ENCODE results near the gene CCNF.

The CCNF gene

GRCh38 chr16:2459647-2460390 is 30.6 kb downstream of the CCNF start, which contains the start of gene TEDC2:
TSS of gene TEDC2 (plus strand) at chr16:2460109. CDS start at chr16:2460145, 36 bp downstream.
- no peaks in the 10 kb centered on the region for H3K9me3 ChIP-seq (replicated peaks; ENCODE audit: low read length)
- peak within 1 kb of the TSS; percentile 72 for H3K4me3 ChIP-seq (ENCODE audit: low read length)
- peaks cover 14% of the 10 kb centered on the region for H3K4me1 ChIP-seq (ENCODE audit: control insufficient read depth, insufficient read depth, low read length)
- peak within 1 kb of the TSS; percentile 72 for H3K9ac ChIP-seq (ENCODE audit: low read depth, low read length)
- H3K4me2 ChIP-seq (ENCODE audit: low read length) = peak within 1 kb of the TSS; percentile 89
- H3K27me3 ChIP-seq (ENCODE audit: control insufficient read depth, insufficient read depth, low read length) = no peaks in the 10 kb centered on the region
- H3K36me3 ChIP-seq (ENCODE audit: insufficient read depth, low read length) = peaks cover 20% of the 10 kb centered on the region

DNA sequence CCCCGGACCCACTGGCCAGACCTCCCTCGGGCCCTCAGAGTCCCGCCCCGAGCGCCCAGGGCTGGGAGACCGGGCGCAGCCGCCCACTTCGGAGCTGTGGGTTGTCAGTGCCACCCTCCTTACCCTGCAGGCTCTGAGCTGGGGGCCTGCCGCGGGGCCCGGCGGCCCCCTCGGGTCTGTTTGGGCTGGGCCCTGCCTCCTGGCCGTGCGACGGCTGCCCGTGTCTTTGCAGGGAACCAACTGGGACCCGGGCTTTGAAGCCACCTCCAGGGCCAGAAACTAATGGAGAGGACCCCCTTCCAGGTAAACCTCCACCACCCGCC is 31.1 kb downstream of the CCNF start:
- Histone ChIP-seq H3K4me1 (ENCODE audit: control insufficient read depth, insufficient read depth, low read length) (peaks cover 14% of the 10 kb centered on the region), H3K27me3 (ENCODE audit: control insufficient read depth, insufficient read depth, low read length) (no peaks in the 10 kb centered on the region), H3K4me3 (ENCODE audit: low read length) (peak overlapping the region; percentile 72), H3K9me3 (replicated peaks; ENCODE audit: low read length) (no peaks in the 10 kb centered on the region), H3K36me3 (ENCODE audit: insufficient read depth, low read length) (peaks cover 20% of the 10 kb centered on the region), H3K4me2 (ENCODE audit: low read length) (peak overlapping the region; percentile 89), H3K9ac (ENCODE audit: low read depth, low read length) (peak overlapping the region; percentile 72)

GRCh38 chr16:2460916-2461315 is 31.7 kb downstream of the CCNF start:
- Histone ChIP-seq H3K27me3 (ENCODE audit: control insufficient read depth, insufficient read depth, low read length) (no peaks in the 10 kb centered on the region), H3K4me1 (ENCODE audit: control insufficient read depth, insufficient read depth, low read length) (peaks cover 14% of the 10 kb centered on the region), H3K9me3 (replicated peaks; ENCODE audit: low read length) (no peaks in the 10 kb centered on the region), H3K36me3 (ENCODE audit: insufficient read depth, low read length) (peaks cover 16% of the 10 kb centered on the region), H3K4me2 (ENCODE audit: low read length) (peak overlapping the region; percentile 89), H3K9ac (ENCODE audit: low read depth, low read length) (peak overlapping the region; percentile 72), H3K4me3 (ENCODE audit: low read length) (peak overlapping the region; percentile 72)

GRCh38 chr16:2462031-2462866 is 33.0 kb downstream of the CCNF start:
- Histone ChIP-seq H3K9me3 (replicated peaks; ENCODE audit: low read length) (no peaks in the 10 kb centered on the region), H3K4me3 (ENCODE audit: low read length) (no peak overlapping the region), H3K36me3 (ENCODE audit: insufficient read depth, low read length) (peaks cover 3% of the 10 kb centered on the region), H3K27me3 (ENCODE audit: control insufficient read depth, insufficient read depth, low read length) (no peaks in the 10 kb centered on the region), H3K9ac (ENCODE audit: low read depth, low read length) (no peak overlapping the region), H3K4me2 (ENCODE audit: low read length) (no peak overlapping the region), H3K4me1 (ENCODE audit: control insufficient read depth, insufficient read depth, low read length) (peaks cover 17% of the 10 kb centered on the region)

GRCh38 chr16:2464333-2464732 is 35.1 kb downstream of the CCNF start:
- H3K9me3 ChIP-seq (replicated peaks; ENCODE audit: low read length) = no peaks in the 10 kb centered on the region
- H3K27me3 ChIP-seq (ENCODE audit: control insufficient read depth, insufficient read depth, low read length) = no peaks in the 10 kb centered on the region
- no peak overlapping the region for H3K4me3 ChIP-seq (ENCODE audit: low read length)
- no peak overlapping the region for H3K9ac ChIP-seq (ENCODE audit: low read depth, low read length)
- H3K4me2 ChIP-seq (ENCODE audit: low read length) = no peak overlapping the region
- peaks cover 35% of the 10 kb centered on the region for H3K4me1 ChIP-seq (ENCODE audit: control insufficient read depth, insufficient read depth, low read length)
- H3K36me3 ChIP-seq (ENCODE audit: insufficient read depth, low read length) = no peaks in the 10 kb centered on the region

GRCh38 chr16:2465653-2466415 is 36.6 kb downstream of the CCNF start:
- Histone ChIP-seq H3K9ac (ENCODE audit: low read depth, low read length) (no peak overlapping the region), H3K27me3 (ENCODE audit: control insufficient read depth, insufficient read depth, low read length) (peaks cover 9% of the 10 kb centered on the region), H3K36me3 (ENCODE audit: insufficient read depth, low read length) (no peaks in the 10 kb centered on the region), H3K4me3 (ENCODE audit: low read length) (no peak overlapping the region), H3K9me3 (replicated peaks; ENCODE audit: low read length) (no peaks in the 10 kb centered on the region), H3K4me1 (ENCODE audit: control insufficient read depth, insufficient read depth, low read length) (peaks cover 24% of the 10 kb centered on the region), H3K4me2 (ENCODE audit: low read length) (no peak overlapping the region)

GRCh38 chr16:2466667-2467527 is 37.6 kb downstream of the CCNF start:
- Histone ChIP-seq H3K4me1 (ENCODE audit: control insufficient read depth, insufficient read depth, low read length) (peaks cover 30% of the 10 kb centered on the region), H3K36me3 (ENCODE audit: insufficient read depth, low read length) (no peaks in the 10 kb centered on the region), H3K9me3 (replicated peaks; ENCODE audit: low read length) (no peaks in the 10 kb centered on the region), H3K27me3 (ENCODE audit: control insufficient read depth, insufficient read depth, low read length) (peaks cover 13% of the 10 kb centered on the region), H3K4me3 (ENCODE audit: low read length) (peak overlapping the region; percentile 69), H3K4me2 (ENCODE audit: low read length) (peak overlapping the region; percentile 84), H3K9ac (ENCODE audit: low read depth, low read length) (peak overlapping the region; percentile 57)

DNA sequence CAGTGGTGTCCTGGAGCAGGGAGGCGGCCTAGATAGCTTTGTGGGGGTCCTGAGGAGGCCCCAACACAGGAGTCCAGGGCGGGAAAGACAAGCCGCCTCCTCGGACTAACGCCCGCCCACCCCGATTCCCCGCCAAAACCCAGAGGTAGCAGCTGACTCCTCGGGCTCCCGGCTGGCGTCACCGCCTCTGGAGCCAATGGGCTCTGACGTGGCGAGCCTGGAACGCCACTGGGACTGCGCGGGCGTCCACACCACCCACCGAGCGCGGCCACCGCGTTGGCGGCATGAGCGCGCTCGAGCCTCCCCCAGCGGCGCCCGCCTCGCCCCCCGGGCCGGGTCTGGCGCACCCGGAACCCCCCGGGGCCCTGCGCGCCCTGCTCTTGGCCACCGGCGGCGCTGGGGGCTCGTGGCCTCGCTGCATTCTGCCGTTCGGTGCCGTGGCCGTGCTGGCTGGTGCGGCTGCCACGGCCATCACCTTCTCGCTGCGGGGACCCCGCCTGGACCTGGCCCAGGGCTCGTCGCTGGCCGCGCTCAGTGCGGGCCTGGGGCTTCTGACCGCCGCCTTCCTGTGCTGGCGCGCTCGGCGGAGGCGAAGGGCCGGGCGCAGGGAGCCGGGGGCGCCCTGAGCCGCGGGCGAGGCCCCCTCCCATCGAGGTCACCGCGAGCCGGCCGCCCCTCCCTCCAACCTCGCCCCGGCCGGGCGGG is 38.4 kb downstream of the CCNF start:
- H3K4me3 ChIP-seq (ENCODE audit: low read length) = peak overlapping the region; percentile 69
- H3K27me3 ChIP-seq (ENCODE audit: control insufficient read depth, insufficient read depth, low read length) = peaks cover 19% of the 10 kb centered on the region
- H3K36me3 ChIP-seq (ENCODE audit: insufficient read depth, low read length) = no peaks in the 10 kb centered on the region
- peak overlapping the region; percentile 84 for H3K4me2 ChIP-seq (ENCODE audit: low read length)
- H3K4me1 ChIP-seq (ENCODE audit: control insufficient read depth, insufficient read depth, low read length) = peaks cover 36% of the 10 kb centered on the region
- peak overlapping the region; percentile 71 for H3K9ac ChIP-seq (ENCODE audit: low read depth, low read length)
- H3K9me3 ChIP-seq (replicated peaks; ENCODE audit: low read length) = no peaks in the 10 kb centered on the region

- H3K9me3 ChIP-seq (replicated peaks; ENCODE audit: low read length) = no peaks in the 10 kb centered on the region
- H3K4me3 ChIP-seq (ENCODE audit: low read length) = peak overlapping the region; percentile 69
- H3K4me1 ChIP-seq (ENCODE audit: control insufficient read depth, insufficient read depth, low read length) = peaks cover 36% of the 10 kb centered on the region
- H3K9ac ChIP-seq (ENCODE audit: low read depth, low read length) = peak overlapping the region; percentile 71
- H3K4me2 ChIP-seq (ENCODE audit: low read length) = peak overlapping the region; percentile 84
- no peaks in the 10 kb centered on the region for H3K36me3 ChIP-seq (ENCODE audit: insufficient read depth, low read length)
- peaks cover 19% of the 10 kb centered on the region for H3K27me3 ChIP-seq (ENCODE audit: control insufficient read depth, insufficient read depth, low read length)
These were observed 39.0 kb downstream of the CCNF start for GRCh38 chr16:2468233-2468724.

GRCh38 chr16:2468725-2469398 is 39.6 kb downstream of the CCNF start:
- H3K4me3 ChIP-seq (ENCODE audit: low read length) = no peak overlapping the region
- H3K36me3 ChIP-seq (ENCODE audit: insufficient read depth, low read length) = no peaks in the 10 kb centered on the region
- peaks cover 40% of the 10 kb centered on the region for H3K4me1 ChIP-seq (ENCODE audit: control insufficient read depth, insufficient read depth, low read length)
- no peak overlapping the region for H3K9ac ChIP-seq (ENCODE audit: low read depth, low read length)
- H3K4me2 ChIP-seq (ENCODE audit: low read length) = peak overlapping the region; percentile 84
- peaks cover 19% of the 10 kb centered on the region for H3K27me3 ChIP-seq (ENCODE audit: control insufficient read depth, insufficient read depth, low read length)
- no peaks in the 10 kb centered on the region for H3K9me3 ChIP-seq (replicated peaks; ENCODE audit: low read length)

Data from skeletal muscle satellite cell (primary cell).